ENCODE data around the gene ZNF839.
A peak's percentile ranks its signal among the peaks of the same experiment; 100 is the strongest.

Gene ZNF839

DNA sequence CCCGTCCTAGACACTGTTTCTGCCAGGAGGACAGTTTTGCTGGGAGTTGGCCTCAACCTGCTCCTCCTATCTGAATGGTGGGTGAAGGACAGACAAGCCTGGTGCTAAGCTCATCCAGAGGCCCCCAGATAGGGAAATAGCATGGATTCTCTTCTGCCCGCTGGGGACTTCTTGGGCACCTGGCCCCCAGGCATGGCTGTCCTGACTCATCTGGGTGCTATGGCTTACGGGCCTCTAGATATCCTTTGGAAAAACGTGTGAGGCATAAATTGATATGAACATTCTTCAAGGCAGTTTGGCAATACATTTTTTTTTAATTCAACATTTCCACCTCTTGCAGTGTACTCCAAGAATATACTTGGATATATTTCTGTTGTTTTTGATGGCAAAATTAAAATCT is 51.8 kb downstream of the ZNF839 start:
- DNase-seq = no peak
- no peak for ATAC-seq
- Mint-ChIP-seq H3K27me3 (no peaks in the 10 kb centered on the region), H3K4me3 (no peak overlapping the region), H3K4me1 (peaks cover 49% of the 10 kb centered on the region), H3K27ac (no peak overlapping the region), H3K36me3 (ENCODE audit: low read depth) (no peaks in the 10 kb centered on the region), H3K9me3 (no peaks in the 10 kb centered on the region)

DNA sequence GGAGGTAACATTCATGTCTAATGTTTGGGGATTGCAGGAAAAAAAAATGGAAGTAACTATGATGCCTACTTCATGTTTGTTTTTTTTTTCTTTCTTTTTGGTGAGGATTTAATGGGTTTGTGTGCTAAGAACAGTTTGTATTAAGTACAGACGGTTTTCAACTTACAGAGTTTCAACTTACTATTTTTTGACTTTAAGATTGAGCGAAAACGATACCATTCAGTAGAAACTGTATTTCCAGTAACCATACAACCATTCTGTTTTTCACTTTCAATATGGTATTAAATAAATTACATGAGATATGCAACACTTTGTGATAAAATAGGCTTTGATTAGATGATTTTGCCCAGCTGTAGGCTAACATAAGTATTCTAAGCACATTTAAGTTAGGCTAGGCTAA is 53.6 kb downstream of the ZNF839 start:
- Mint-ChIP-seq H3K4me1 (peaks cover 35% of the 10 kb centered on the region), H3K27me3 (no peaks in the 10 kb centered on the region), H3K27ac (no peak overlapping the region), H3K36me3 (ENCODE audit: low read depth) (peaks cover 2% of the 10 kb centered on the region), H3K4me3 (no peak overlapping the region), H3K9me3 (no peaks in the 10 kb centered on the region)
- DNase-seq (no peak), ATAC-seq (no peak)

DNA sequence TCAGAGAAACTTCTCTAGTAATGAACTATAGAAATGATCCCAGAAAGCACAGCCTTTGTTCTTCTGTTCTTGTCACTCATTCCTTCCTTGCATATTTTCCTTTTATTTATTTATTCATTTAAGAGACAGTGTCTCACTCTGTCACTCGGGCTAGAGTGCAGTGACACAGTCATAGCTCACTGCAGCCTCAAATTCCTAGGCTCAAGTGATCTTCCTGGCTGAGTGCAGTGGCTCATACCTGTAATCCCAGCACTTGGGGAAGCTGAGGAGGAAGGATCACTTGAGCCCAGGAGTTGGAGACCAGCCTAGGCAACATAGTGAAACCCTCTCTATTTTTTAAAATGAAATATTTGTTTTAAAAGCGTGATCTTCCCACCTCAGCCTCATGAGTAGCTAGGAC is 54.7 kb downstream of the ZNF839 start:
- Mint-ChIP-seq H3K27me3 (no peaks in the 10 kb centered on the region), H3K4me3 (no peak overlapping the region), H3K9me3 (no peaks in the 10 kb centered on the region), H3K36me3 (ENCODE audit: low read depth) (peaks cover 2% of the 10 kb centered on the region), H3K4me1 (peaks cover 25% of the 10 kb centered on the region), H3K27ac (no peak overlapping the region)
- no peak for DNase-seq
- ATAC-seq = no peak

GRCh38 chr14:102375119-102375518 is 55.6 kb downstream of the ZNF839 start:
- Mint-ChIP-seq H3K4me3 (no peak overlapping the region), H3K4me1 (peaks cover 25% of the 10 kb centered on the region)

GRCh38 chr14:102377696-102378095 is 58.1 kb downstream of the ZNF839 start:
- peaks cover 19% of the 10 kb centered on the region for H3K4me1 Mint-ChIP-seq
- DNase-seq = no peak
- no peaks in the 10 kb centered on the region for H3K27me3 Mint-ChIP-seq
- no peaks in the 10 kb centered on the region for H3K9me3 Mint-ChIP-seq
- no peak overlapping the region for H3K4me3 Mint-ChIP-seq
- ATAC-seq = no peak
- no peak overlapping the region for H3K27ac Mint-ChIP-seq
- H3K36me3 Mint-ChIP-seq (ENCODE audit: low read depth) = peaks cover 4% of the 10 kb centered on the region

More at GRCh38 chr14:102375119-102375518, 55.6 kb downstream of the ZNF839 start:
- peak; percentile 78 for ATAC-seq
- Mint-ChIP-seq H3K36me3 (ENCODE audit: low read depth) (peaks cover 2% of the 10 kb centered on the region), H3K27me3 (no peaks in the 10 kb centered on the region), H3K27ac (peak overlapping the region; percentile 43), H3K9me3 (no peaks in the 10 kb centered on the region)
- DNase-seq = no peak

- DNase-seq (no peak), ATAC-seq (no peak)
- peaks cover 4% of the 10 kb centered on the region for H3K36me3 Mint-ChIP-seq (ENCODE audit: low read depth)
- no peak overlapping the region for H3K27ac Mint-ChIP-seq
- H3K27me3 Mint-ChIP-seq = no peaks in the 10 kb centered on the region
- no peaks in the 10 kb centered on the region for H3K9me3 Mint-ChIP-seq
- peaks cover 12% of the 10 kb centered on the region for H3K4me1 Mint-ChIP-seq
- H3K4me3 Mint-ChIP-seq = no peak overlapping the region
Observed at GRCh38 chr14:102378830-102379229, 59.3 kb downstream of the ZNF839 start.

- DNase-seq (no peak), ATAC-seq (no peak)
- peaks cover 8% of the 10 kb centered on the region for H3K36me3 Mint-ChIP-seq (ENCODE audit: low read depth)
- H3K27me3 Mint-ChIP-seq = no peaks in the 10 kb centered on the region
- H3K4me1 Mint-ChIP-seq = peaks cover 5% of the 10 kb centered on the region
- no peak overlapping the region for H3K4me3 Mint-ChIP-seq
- no peak overlapping the region for H3K27ac Mint-ChIP-seq
- H3K9me3 Mint-ChIP-seq = peaks cover 1% of the 10 kb centered on the region
Observed at GRCh38 chr14:102387086-102387485, 67.5 kb downstream of the ZNF839 start.

GRCh38 chr14:102389246-102389645 is 69.7 kb downstream of the ZNF839 start:
- peaks cover 10% of the 10 kb centered on the region for H3K36me3 Mint-ChIP-seq (ENCODE audit: low read depth)
- no peak for ATAC-seq

GRCh38 chr14:102390064-102390855 is 70.7 kb downstream of the ZNF839 start:
- no peak for ATAC-seq
- no peaks in the 10 kb centered on the region for H3K27me3 Mint-ChIP-seq
- H3K27ac Mint-ChIP-seq = no peak overlapping the region
- peaks cover 18% of the 10 kb centered on the region for H3K4me1 Mint-ChIP-seq
- peaks cover 10% of the 10 kb centered on the region for H3K36me3 Mint-ChIP-seq (ENCODE audit: low read depth)
- H3K9me3 Mint-ChIP-seq = peaks cover 5% of the 10 kb centered on the region
- no peak overlapping the region for H3K4me3 Mint-ChIP-seq
- DNase-seq = no peak

More at GRCh38 chr14:102389246-102389645, 69.7 kb downstream of the ZNF839 start:
- Mint-ChIP-seq H3K27me3 (no peaks in the 10 kb centered on the region), H3K9me3 (peaks cover 5% of the 10 kb centered on the region), H3K27ac (no peak overlapping the region), H3K4me1 (peaks cover 12% of the 10 kb centered on the region), H3K4me3 (no peak overlapping the region)
- DNase-seq = no peak

All from activated naive CD8-positive, alpha-beta T cell treated with anti-CD3 and anti-CD28 coated beads, Interleukin-2, amount 50 U/mL, for 24 hours (primary cell).